Osteoblast (primary cell): ENCODE results near the gene TACC2. TPM values are rescaled to one million over a fixed set of nuclear protein-coding genes. Genes with fewer than 3 reads are reported as not detected.

Source experiments
- DNase-seq: peaks from one replicate; pipeline ENCODE4 v3.0.0; 2011; ENCODE audit warnings: low spot score, mixed read lengths; ENCODE audit not compliant: insufficient read length; ENCODE audit errors: missing footprints
- H2AFZ ChIP-seq: 2 replicates; pipeline ENCODE4 v1.6.0; 2011; ENCODE audit warnings: mild to moderate bottlenecking, low read length
- H3K27ac ChIP-seq: 2 replicates; pipeline ENCODE4 v1.5.1; 2011; ENCODE audit warnings: mild to moderate bottlenecking, low read depth, low read length, moderate library complexity
- H3K27me3 ChIP-seq: 2 replicates; pipeline ENCODE4 v1.6.0; 2012; ENCODE audit warnings: mild to moderate bottlenecking, control low read depth, inconsistent platforms, low read length, moderate library complexity; ENCODE audit not compliant: insufficient read depth
- H3K36me3 ChIP-seq: 2 replicates; pipeline ENCODE4 v1.5.1; 2011; ENCODE audit warnings: mild to moderate bottlenecking, low read length, control low read depth, moderate library complexity; ENCODE audit not compliant: insufficient read depth
- H3K4me1 ChIP-seq: 2 replicates; pipeline ENCODE4 v1.5.1; 2011; ENCODE audit warnings: mild to moderate bottlenecking, low read length, control low read depth, moderate library complexity; ENCODE audit not compliant: insufficient read depth
- H3K4me2 ChIP-seq: 2 replicates; pipeline ENCODE4 v1.6.0; 2011; ENCODE audit warnings: mild to moderate bottlenecking, low read length; ENCODE audit not compliant: insufficient read depth
- H3K4me3 ChIP-seq: fragments of 200-600 bp; sonication (generic); 3 replicates; pipeline ENCODE4 v1.5.1; 2012; ENCODE audit warnings: mild to moderate bottlenecking, low read length, inconsistent platforms; ENCODE audit not compliant: insufficient read depth
- H3K79me2 ChIP-seq: 2 replicates; pipeline ENCODE4 v1.6.0; 2012; ENCODE audit warnings: mild to moderate bottlenecking, low read length, control low read depth, inconsistent platforms; ENCODE audit not compliant: insufficient read depth
- H3K9me3 ChIP-seq: 2 replicates; pipeline ENCODE4 v1.5.1; 2011; ENCODE audit warnings: low read depth, low read length, control low read depth
- H4K20me1 ChIP-seq: 2 replicates; pipeline ENCODE4 v1.6.0; 2012; ENCODE audit warnings: mild to moderate bottlenecking, low read length, control low read depth; ENCODE audit not compliant: insufficient read depth
- total RNA-seq: library from RNA; depleted of rRNA; stranded (reverse); fragments of >200 nt; gene quantifications from 2 replicates; pipeline ENCODE4 v1.2.3, GENCODE V29; 2012
- TF ChIP-seq, protein P1 (sequence below): IDR thresholded peaks from 2 replicates; pipeline ENCODE4 v1.5.1; 2011; ENCODE audit warnings: mild to moderate bottlenecking, low read depth, low read length, moderate library complexity; ENCODE audit errors: extremely low read depth

The TACC2 gene
- total RNA-seq, 1 donor, result 5.8 TPM

DNA sequence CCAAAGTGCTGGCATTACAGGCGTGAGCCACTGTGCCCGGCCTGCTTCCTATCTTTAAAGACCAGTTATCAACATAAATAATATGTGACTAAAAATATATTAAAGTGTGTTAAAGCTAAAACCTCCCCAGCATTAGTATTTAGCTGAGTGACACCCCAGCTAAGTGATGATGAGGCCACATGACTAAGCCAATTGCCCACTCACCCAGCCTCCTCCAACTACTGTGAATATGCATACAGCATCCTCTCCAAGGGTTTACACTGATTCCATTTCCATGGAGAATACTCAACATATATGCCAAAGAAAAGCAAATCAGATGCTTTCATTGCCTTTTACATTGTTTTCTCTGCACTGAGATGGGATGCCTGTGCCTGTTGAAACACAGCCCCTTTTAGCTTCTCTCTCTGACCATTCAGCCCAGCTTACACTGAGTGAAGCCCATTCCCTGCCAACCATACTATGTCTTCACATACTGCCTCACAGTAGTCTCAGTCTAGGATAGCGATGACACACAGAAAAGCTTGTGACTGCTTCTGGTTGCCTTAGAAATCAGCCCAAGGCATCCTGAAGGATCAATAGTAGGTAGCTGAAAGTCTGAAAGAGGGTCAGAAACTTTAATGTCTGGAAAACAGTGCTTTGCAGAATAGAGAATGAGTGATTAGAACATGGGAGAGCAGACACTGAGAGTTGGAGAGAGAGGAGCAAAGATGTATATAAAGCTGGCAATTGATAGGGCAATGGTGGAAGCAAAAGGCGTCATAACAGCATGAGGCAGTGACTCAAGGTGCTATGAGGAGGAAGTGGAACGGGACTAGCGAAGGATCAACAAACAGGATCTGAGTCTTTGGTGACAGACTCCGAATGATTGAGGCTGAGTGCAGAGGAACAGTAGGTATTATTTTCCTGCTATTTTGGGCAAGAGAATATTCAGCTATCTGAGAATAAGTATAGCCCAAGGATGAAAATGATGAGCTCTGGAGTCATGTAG lies 41.3 kb upstream of the TACC2 start:
- no peak overlapping the region for H2AFZ ChIP-seq
- TF ChIP-seq, protein P1, sequence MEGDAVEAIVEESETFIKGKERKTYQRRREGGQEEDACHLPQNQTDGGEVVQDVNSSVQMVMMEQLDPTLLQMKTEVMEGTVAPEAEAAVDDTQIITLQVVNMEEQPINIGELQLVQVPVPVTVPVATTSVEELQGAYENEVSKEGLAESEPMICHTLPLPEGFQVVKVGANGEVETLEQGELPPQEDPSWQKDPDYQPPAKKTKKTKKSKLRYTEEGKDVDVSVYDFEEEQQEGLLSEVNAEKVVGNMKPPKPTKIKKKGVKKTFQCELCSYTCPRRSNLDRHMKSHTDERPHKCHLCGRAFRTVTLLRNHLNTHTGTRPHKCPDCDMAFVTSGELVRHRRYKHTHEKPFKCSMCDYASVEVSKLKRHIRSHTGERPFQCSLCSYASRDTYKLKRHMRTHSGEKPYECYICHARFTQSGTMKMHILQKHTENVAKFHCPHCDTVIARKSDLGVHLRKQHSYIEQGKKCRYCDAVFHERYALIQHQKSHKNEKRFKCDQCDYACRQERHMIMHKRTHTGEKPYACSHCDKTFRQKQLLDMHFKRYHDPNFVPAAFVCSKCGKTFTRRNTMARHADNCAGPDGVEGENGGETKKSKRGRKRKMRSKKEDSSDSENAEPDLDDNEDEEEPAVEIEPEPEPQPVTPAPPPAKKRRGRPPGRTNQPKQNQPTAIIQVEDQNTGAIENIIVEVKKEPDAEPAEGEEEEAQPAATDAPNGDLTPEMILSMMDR, result no peak
- no peak overlapping the region for H3K4me2 ChIP-seq
- peaks cover 10% of the 10 kb centered on the region for H3K4me1 ChIP-seq
- no peak overlapping the region for H3K4me3 ChIP-seq
- no peaks in the 10 kb centered on the region for H3K36me3 ChIP-seq
- no peak for DNase-seq
- H3K27me3 ChIP-seq, result no peaks in the 10 kb centered on the region
- no peaks in the 10 kb centered on the region for H3K79me2 ChIP-seq
- no peaks in the 10 kb centered on the region for H4K20me1 ChIP-seq
- H3K27ac ChIP-seq, result no peak overlapping the region
- no peaks in the 10 kb centered on the region for H3K9me3 ChIP-seq

DNA sequence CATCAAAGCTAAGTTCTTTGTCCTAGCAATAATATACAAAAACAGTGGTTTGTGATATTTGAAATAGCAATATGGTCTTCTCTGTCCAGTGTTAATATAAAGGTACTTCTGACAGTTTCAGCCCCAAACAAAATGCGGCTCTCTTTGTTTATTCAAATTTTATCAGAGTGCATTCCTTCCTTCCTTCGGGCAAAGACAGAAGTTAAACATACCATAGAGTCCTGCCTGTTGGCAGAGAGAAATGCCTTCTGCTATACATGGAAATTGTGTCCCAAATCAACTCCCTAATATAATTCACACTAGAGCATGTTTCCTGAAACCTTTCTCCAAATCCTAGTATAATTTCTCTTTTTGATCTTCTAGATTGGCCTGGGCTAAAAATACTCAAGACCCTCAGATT lies 39.9 kb upstream of the TACC2 start:
- Histone ChIP-seq H3K4me3 (no peak overlapping the region), H2AFZ (no peak overlapping the region), H3K27ac (no peak overlapping the region), H3K4me2 (no peak overlapping the region), H3K9me3 (no peaks in the 10 kb centered on the region), H3K36me3 (no peaks in the 10 kb centered on the region), H3K79me2 (no peaks in the 10 kb centered on the region), H4K20me1 (no peaks in the 10 kb centered on the region), H3K4me1 (no peaks in the 10 kb centered on the region), H3K27me3 (no peaks in the 10 kb centered on the region)
- TF ChIP-seq, protein P1, result no peak
- no peak for DNase-seq

DNA sequence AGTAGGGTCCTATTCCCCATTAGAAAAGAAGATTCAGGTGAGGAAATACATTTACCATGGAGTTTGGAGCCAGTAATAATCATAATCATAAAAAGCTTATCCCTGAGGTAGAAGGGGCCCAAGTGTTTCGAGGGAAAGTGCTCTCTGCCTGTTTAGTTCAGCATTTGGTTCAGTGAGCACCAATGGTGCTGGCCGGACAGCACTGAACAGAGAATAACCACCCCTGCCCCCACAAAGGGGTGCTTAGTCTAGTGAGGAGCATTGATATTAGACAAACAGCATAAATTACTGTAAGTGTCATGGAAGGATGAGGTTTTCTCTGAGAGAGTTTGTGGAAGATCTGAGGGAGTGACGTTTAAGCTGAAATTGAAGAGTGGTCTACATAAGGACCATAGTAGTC lies 39.5 kb upstream of the TACC2 start:
- H3K9me3 ChIP-seq, result no peaks in the 10 kb centered on the region

DNA sequence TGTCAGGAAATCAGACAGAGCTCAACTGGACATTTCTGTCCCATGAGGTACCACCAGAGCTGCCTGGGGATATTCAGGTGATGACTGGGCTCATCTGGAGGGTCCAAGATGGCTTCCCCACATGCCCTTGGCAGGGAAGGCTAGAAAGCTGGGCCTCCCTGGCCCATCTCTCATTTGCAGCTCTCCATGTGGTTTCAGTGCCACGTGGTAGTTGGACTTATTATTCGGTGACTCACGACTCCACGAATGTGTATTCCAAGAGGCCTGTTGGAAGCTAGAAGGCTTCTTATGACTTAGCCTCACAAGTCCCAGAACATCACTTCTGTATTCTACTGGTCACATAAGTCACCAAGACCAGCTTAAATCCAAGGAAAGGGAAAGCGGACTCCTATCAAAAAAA lies 36.7 kb upstream of the TACC2 start:
- no peak overlapping the region for H2AFZ ChIP-seq
- no peaks in the 10 kb centered on the region for H3K79me2 ChIP-seq
- no peaks in the 10 kb centered on the region for H3K36me3 ChIP-seq
- peaks cover 11% of the 10 kb centered on the region for H3K4me1 ChIP-seq
- H4K20me1 ChIP-seq, result no peaks in the 10 kb centered on the region
- H3K27me3 ChIP-seq, result no peaks in the 10 kb centered on the region
- no peak overlapping the region for H3K4me3 ChIP-seq
- H3K9me3 ChIP-seq, result no peaks in the 10 kb centered on the region
- no peak overlapping the region for H3K4me2 ChIP-seq
- TF ChIP-seq, protein P1, result no peak
- no peak overlapping the region for H3K27ac ChIP-seq
- DNase-seq, result no peak

More for the DNA sequence above, 39.5 kb upstream of the TACC2 start:
- Histone ChIP-seq H3K4me2 (no peak overlapping the region), H3K27ac (no peak overlapping the region), H4K20me1 (no peaks in the 10 kb centered on the region), H3K4me3 (no peak overlapping the region), H3K27me3 (no peaks in the 10 kb centered on the region), H3K4me1 (no peaks in the 10 kb centered on the region), H3K79me2 (no peaks in the 10 kb centered on the region), H3K36me3 (no peaks in the 10 kb centered on the region), H2AFZ (no peak overlapping the region)
- no peak for DNase-seq
- TF ChIP-seq, protein P1, result no peak
